Neural cell (in vitro differentiated cells): ENCODE measurements around the gene ZNF514. TPM values are rescaled to one million over a fixed set of nuclear protein-coding genes. Genes with fewer than 3 reads are reported as not detected.

Experiments
- H2AFZ ChIP-seq: fragments of 200-600, 300-800 bp; sonication (generic), shearing (Covaris generic); 2 replicates; pipeline ENCODE4 v1.6.0; 2014; ENCODE audit warnings: low read depth, mild to moderate bottlenecking, antibody characterized with exemption, low read length, moderate library complexity
- H3F3A ChIP-seq: fragments of 200-600 bp; shearing (Covaris generic); 2 replicates; pipeline ENCODE4 v1.6.1; 2016; ENCODE audit warnings: mild to moderate bottlenecking, moderate library complexity, mixed read lengths, antibody characterized with exemption, low read length; ENCODE audit not compliant: insufficient read depth, poor library complexity, severe bottlenecking
- H3K27ac ChIP-seq: fragments of 200-600, 300-800 bp; sonication (generic), shearing (Covaris generic); 2 replicates; pipeline ENCODE4 v1.5.1; 2014; ENCODE audit warnings: mild to moderate bottlenecking, low read length, moderate library complexity
- H3K27me3 ChIP-seq: fragments of 300-800, 200-600 bp; sonication (generic), shearing (Covaris generic); 2 replicates; pipeline ENCODE4 v1.6.0; 2014; ENCODE audit warnings: mild to moderate bottlenecking, low read depth, low read length, moderate library complexity; ENCODE audit not compliant: insufficient read depth
- H3K36me3 ChIP-seq: fragments of 300-800, 200-600 bp; sonication (generic), shearing (Covaris generic); 2 replicates; pipeline ENCODE4 v1.5.1; 2014; ENCODE audit warnings: mild to moderate bottlenecking, antibody characterized with exemption, low read length, moderate library complexity; ENCODE audit not compliant: insufficient read depth
- H3K4me2 ChIP-seq: fragments of 300-800, 200-600 bp; sonication (generic), shearing (Covaris generic); 2 replicates; pipeline ENCODE4 v1.6.0; 2014; ENCODE audit warnings: mild to moderate bottlenecking, low read length
- H3K4me3 ChIP-seq: fragments of 300-800, 200-600 bp; sonication (generic), shearing (Covaris generic); 2 replicates; pipeline ENCODE4 v1.5.1; 2014; ENCODE audit warnings: mild to moderate bottlenecking, low read length, moderate library complexity
- H3K79me2 ChIP-seq: fragments of 200-600 bp; shearing (Covaris generic); replicated peaks from 2 replicates; pipeline ENCODE4 v1.6.0; 2014; ENCODE audit warnings: mild to moderate bottlenecking, low read length, moderate library complexity; ENCODE audit not compliant: insufficient read depth
- H3K9ac ChIP-seq: fragments of 300-800, 200-600 bp; sonication (generic), shearing (Covaris generic); 2 replicates; pipeline ENCODE4 v1.6.1; 2016; ENCODE audit warnings: mild to moderate bottlenecking, low read length, mixed read lengths
- H3K9me2 ChIP-seq: fragments of 200-600 bp; shearing (Covaris generic); 2 replicates; pipeline ENCODE4 v1.6.1; 2016; ENCODE audit warnings: mild to moderate bottlenecking, low read length, mixed read lengths; ENCODE audit not compliant: insufficient read depth
- H3K9me3 ChIP-seq: fragments of 200-600, 300-800 bp; sonication (generic), shearing (Covaris generic); 2 replicates; pipeline ENCODE4 v1.6.1; 2016; ENCODE audit warnings: mild to moderate bottlenecking, mixed run types, low read length, moderate library complexity, mixed read lengths
- H4K20me1 ChIP-seq: fragments of 200-600 bp; shearing (Covaris generic); 2 replicates; pipeline ENCODE4 v1.6.1; 2016; ENCODE audit warnings: mild to moderate bottlenecking, mixed run types; ENCODE audit not compliant: insufficient read depth
- CTCF ChIP-seq: fragments of 450-650 bp; IDR thresholded peaks from 2 replicates; pipeline ENCODE4 v1.5.1; 2014; ENCODE audit warnings: antibody characterized with exemption, mild to moderate bottlenecking, moderate library complexity; ENCODE audit not compliant: poor library complexity, severe bottlenecking
- EP300 ChIP-seq: fragments of 450-650 bp; conservative IDR thresholded peaks from 2 replicates; pipeline ENCODE4 v1.6.1; 2014; ENCODE audit warnings: antibody characterized with exemption, mild to moderate bottlenecking, moderate library complexity; ENCODE audit not compliant: poor library complexity, severe bottlenecking
- EZH2 ChIP-seq: fragments of 200-600, 300-800 bp; shearing (Covaris generic), sonication (generic); IDR thresholded peaks from 2 replicates; pipeline ENCODE4 v1.6.1; 2014; ENCODE audit warnings: antibody characterized with exemption, low read length, borderline replicate concordance, mild to moderate bottlenecking; ENCODE audit not compliant: insufficient read depth, poor library complexity, severe bottlenecking
- MXI1 ChIP-seq: fragments of 450-650 bp; conservative IDR thresholded peaks from 2 replicates; pipeline ENCODE4 v1.6.1; 2014; ENCODE audit warnings: antibody characterized with exemption, mild to moderate bottlenecking; ENCODE audit not compliant: poor library complexity, severe bottlenecking
- POLR2AphosphoS5 ChIP-seq: IDR thresholded peaks from 2 replicates; pipeline ENCODE4 v1.6.1; 2012
- RAD21 ChIP-seq: fragments of 450-650 bp; conservative IDR thresholded peaks from 2 replicates; pipeline ENCODE4 v1.6.1; 2014; ENCODE audit warnings: antibody characterized with exemption, mild to moderate bottlenecking, moderate library complexity
- REST ChIP-seq: IDR thresholded peaks from 2 replicates; pipeline ENCODE4 v1.6.1; 2012; ENCODE audit warnings: borderline replicate concordance
- SMC3 ChIP-seq: fragments of 450-650 bp; conservative IDR thresholded peaks from 2 replicates; pipeline ENCODE4 v1.6.1; 2014; ENCODE audit warnings: antibody characterized with exemption, mild to moderate bottlenecking, moderate library complexity; ENCODE audit not compliant: poor library complexity
- TAF1 ChIP-seq: IDR thresholded peaks from 2 replicates; pipeline ENCODE4 v1.6.1; 2012; ENCODE audit warnings: low read depth
- polyA plus RNA-seq: library from polyadenylated mRNA; depleted of rRNA; stranded (reverse); fragments of >200 nt; gene quantifications from 2 replicates; pipeline ENCODE4 v1.2.3, GENCODE V29; 2014

ZNF514 gene
- polyA plus RNA-seq, 1 donor from 2014 or later = 32.8 TPM

- Histone ChIP-seq H3K79me2 (peaks cover 10% of the 10 kb centered on the region), H3K9me3 (peaks cover 18% of the 10 kb centered on the region), H3K9me2 (no peaks in the 10 kb centered on the region), H3K36me3 (peaks cover 12% of the 10 kb centered on the region), H3K4me3 (peak within 1 kb of the TSS; percentile 97), H3K9ac (peak within 1 kb of the TSS; percentile 86), H3F3A (no peaks in the 10 kb centered on the region), H3K27me3 (no peaks in the 10 kb centered on the region), H2AFZ (peak within 1 kb of the TSS; percentile 82), H4K20me1 (no peaks in the 10 kb centered on the region), H3K4me2 (peak within 1 kb of the TSS; percentile 52), H3K27ac (peak within 1 kb of the TSS; percentile 80)
- TF ChIP-seq RAD21 (peak; percentile 79), EP300 (peak; percentile 36), POLR2AphosphoS5 (peak; percentile 85), REST (peak; percentile 39), SMC3 (peak; percentile 55), EZH2 (no peak), MXI1 (peak; percentile 80), CTCF (peak; percentile 81), TAF1 (peak; percentile 78)
Observed at GRCh38 chr2:95207111-95207961, 47.7 kb upstream of the ZNF514 start, which contains the start of gene ZNF892. Gene ZNF892, plus strand, starts transcription at chr2:95207521. Its CDS starts 295 bp downstream, at chr2:95207816.

GRCh38 chr2:95206096-95206495 lies 46.4 kb upstream of the ZNF514 start:
- H3K4me2 ChIP-seq = no peak overlapping the region
- TF ChIP-seq EZH2 (no peak), RAD21 (no peak), TAF1 (no peak), POLR2AphosphoS5 (no peak), EP300 (no peak), SMC3 (no peak), MXI1 (no peak), CTCF (no peak), REST (no peak)
- peaks cover 6% of the 10 kb centered on the region for H3K9me3 ChIP-seq
- no peak overlapping the region for H3K27ac ChIP-seq
- no peaks in the 10 kb centered on the region for H3K9me2 ChIP-seq
- H3K4me3 ChIP-seq = peak overlapping the region; percentile 97
- no peaks in the 10 kb centered on the region for H3F3A ChIP-seq
- peaks cover 10% of the 10 kb centered on the region for H3K79me2 ChIP-seq
- H4K20me1 ChIP-seq = no peaks in the 10 kb centered on the region
- no peaks in the 10 kb centered on the region for H3K27me3 ChIP-seq
- no peaks in the 10 kb centered on the region for H3K36me3 ChIP-seq
- no peak overlapping the region for H2AFZ ChIP-seq
- H3K9ac ChIP-seq = no peak overlapping the region
